Inferior parietal cortex (tissue), 1 donor: ENCODE data around the gene IGSF21.
A peak's percentile ranks its signal among the peaks of the same experiment; 100 is the strongest.

ENCODE experiments used
- DNase-seq: peaks from one replicate; pipeline ENCODE4 v3.0.0-alpha.2; 2016; ENCODE audit errors: extremely low spot score

IGSF21 gene

DNA sequence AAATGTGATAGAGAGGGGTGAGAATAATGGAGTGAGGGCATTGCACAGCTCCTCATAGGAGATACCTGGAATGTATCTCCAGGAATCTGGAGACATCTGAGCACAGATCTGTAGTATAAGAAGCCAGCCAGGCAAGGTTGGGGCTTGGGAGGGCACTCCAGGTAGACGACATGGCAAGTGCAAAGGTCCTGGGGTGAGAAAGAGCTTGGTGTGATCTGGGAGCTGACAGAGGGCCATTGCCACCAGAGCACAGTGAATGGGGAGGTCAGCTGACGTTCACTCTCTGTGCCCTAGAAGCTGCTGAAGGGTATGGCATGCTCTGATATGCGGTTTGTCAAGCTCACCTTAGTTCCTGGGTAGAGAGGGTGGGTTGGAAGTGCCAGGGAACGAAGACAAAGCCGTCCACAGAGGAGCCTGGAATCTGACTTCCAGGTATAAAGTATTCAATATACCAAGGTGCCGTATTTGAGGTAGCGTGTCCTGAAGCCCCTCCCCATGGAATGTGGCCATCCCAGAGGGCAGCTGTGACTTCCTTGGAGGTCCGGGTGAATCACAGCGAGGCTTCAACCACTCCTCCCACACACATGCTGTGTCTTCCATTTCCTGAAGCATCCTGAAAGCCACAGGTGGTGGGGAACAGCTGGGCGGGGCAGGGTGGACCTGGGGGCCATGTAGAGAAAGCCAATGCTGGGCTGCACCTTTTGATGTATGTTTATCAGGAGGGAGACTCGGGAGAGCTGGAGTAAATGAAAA lies 190.5 kb downstream of the IGSF21 start:
- no peak for DNase-seq

DNA sequence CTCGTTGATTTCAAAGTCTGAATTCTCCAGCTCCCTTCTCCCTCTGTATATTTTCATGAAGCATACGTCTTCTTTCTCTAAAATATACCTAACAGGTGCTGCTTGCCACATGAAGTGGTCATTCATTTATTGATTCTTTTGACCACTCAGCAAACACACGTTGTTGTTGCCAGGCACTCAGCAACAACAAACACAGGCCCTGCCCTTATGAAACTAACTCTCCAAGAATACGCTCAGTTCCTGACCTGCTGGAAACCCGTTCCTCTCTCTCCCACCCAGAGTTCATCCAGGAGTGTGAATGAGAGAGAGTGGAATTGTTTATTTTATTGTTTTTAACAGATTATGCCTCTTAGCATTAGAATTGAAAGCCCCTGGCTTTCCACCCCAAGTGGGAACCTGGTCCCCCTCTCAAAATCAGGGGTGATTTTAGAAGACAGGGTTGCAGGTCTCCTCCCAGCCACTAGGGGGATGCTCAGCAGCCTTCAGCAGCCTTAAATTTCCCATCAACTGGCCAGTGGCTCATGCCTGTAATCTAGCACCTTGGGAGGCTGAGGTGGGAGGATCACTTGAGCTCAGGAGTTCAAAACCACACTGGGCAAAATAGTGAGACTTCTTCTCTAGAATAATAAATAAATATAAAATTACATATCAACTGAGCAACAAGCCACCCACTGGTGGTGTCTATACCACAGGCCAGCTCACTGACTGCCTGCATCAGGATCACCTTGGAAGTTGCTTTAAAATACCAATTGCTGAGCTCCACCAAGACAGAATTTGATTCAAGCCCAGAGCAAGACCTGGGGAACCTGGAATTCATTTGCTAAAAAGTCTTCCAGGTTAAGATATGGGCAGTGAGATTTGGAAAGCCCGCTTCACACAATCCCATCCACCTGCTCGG lies 192.1 kb downstream of the IGSF21 start:
- DNase-seq, result no peak

DNA sequence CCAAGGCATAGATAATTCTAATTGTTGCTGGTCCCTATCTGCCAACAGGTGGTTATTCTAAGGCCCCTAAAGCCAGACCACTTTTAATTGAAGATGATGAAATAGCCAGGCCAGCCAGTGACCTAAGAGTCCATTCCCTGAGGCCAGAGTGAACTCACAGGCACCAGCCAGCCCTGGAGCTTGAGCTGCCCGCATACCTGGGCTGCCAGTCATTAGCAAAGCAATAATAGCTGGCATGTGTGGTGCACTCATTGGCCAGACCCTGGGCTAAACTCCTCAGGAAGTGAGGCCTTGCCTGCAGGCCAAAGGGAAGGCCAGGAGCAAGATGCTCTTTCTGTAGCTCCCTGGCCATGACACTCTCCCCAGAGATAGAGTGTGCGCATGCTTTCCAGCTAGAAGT lies 192.8 kb downstream of the IGSF21 start:
- DNase-seq, result no peak

DNA sequence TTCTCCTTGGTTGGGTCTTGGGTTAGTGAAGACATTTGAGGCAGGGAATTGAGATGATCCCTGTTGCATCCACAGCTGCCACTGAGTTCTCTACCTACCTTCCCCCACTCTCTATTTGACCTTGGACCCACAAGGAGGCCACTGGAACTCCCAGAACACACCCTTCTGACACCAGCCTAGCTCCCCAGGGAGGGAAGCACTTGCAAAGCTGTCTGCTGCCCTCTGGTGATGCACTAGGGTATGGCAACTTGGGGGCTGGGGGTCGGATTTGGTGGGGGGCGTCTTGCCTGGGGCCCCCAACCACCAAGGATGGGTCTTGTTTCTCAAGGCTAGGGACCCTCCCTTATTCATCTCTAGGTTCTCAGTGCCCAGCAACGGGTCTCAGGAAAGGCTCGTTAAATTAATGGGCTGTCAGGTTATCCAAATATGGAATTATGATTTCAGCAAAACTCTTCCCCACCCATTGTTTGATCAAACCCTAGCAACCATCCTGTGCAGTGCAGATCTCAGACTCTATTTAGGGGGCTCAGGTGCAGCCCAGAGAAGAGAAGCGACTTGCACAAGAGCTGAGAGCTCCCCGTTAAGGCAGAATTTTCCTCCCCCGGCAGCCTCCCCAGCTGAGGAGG lies 195.3 kb downstream of the IGSF21 start:
- DNase-seq, result no peak

DNA sequence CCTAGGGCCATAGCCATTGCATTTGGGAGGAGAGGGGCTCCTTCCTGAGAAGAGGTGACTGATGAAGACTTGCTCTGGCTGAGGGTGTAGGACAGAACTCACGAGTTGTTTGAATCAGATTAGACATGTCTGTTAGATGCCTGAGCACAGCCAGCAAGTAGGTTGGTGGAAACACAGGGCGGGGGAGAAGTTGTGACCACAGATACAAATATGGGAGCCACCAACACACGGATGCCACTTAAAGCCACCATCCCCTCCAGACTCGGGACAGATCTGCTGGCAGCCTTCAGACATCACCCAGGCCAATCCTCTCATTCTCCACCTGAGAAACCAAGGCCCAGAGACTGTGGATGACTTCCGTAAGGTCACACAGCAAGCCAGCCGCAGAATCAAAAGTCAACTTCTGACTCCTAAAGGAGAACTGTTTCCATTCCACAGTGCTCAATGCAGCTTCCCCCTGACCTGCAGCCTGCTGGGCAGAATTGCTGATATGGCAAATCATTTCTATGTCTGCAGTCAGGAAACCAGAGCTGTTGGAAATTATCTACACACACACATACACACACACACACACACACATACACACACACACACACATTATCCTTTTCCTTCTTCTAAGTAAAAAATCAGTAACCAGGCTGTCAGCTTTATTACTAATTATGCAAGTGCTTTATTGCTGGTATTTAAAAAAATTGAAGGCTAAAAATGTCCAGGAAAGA lies 196.7 kb downstream of the IGSF21 start:
- DNase-seq, result no peak

DNA sequence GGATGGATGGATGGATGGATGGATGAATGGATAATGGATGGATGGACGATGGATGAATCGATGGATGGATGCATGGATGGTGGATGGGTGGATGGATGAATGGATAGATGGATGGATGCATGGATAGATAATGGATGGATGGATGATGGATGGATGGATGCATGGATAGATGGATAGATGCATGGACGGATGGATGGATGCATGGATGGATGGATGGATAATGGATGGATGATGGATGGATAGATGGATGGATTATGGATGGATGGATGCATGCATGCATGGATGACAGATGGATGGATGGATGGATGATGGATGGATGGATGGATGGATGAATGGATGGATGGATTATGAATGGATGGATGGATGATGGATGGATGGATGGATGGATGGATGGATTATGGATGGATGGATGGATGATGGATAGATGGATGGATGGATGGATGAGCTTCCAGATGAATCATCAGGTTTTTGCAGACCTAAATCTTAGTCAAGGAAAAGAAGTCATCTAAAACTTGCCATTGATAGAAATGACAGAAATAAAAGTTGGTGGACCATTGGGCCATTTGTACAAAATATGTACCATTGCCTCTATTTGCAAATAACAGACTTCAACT lies 197.7 kb downstream of the IGSF21 start:
- DNase-seq, result no peak

DNA sequence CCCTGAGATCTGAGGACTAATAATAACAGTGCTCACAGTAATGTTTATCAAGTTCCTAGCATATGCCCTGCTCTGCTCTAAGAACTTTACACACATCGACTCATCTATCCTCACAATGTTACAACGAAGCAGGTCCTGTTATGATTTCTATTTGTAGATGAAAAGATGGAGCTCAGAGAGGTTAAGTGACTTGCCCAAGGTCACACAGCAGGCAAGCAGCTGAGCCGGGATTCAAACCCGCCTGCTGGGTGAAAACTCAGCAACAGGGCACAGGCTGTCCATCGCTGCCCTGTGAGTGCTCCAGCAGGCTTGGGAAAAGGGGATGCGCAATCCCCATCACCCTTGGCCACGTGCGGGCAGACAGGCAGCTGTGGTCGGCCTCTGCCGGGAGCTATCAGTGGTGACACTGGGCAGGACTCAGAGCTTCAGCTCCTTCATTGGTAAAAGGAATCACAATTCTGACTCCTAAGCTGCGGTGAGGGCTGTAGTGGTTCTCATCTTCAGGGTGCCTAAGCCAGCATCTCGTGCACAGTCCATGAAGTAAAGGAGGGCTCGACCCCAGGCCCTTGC lies 199.8 kb downstream of the IGSF21 start:
- no peak for DNase-seq

DNA sequence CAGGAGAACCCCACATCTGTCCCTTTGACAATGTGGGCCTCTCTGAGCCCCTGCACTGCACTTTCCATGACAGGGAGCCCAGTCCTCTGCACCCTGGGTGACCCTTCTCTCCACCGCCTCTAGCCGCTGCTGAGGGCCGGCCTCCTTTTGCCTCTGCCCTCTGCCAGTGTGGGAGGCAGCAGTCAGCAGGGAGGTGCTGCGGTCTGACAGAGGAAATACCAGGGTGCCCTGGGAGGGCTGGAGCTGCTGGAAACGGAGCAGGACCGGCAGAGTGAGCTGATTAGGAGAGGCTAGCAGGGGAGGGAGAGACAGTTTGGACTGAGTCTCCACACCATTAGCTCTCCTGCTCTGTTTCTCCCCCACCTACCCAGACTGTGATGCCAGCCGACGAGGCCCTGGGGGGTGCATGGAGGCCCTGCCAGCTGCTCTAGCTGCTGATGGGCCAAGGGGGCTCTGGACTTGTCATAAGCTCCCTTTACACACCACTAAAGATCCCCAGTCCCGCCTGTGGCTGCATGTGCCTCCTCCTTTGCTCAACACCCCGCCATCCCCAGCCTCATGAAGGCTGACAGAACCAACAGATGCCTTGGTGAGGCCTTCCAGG lies 202.1 kb downstream of the IGSF21 start:
- no peak for DNase-seq

DNA sequence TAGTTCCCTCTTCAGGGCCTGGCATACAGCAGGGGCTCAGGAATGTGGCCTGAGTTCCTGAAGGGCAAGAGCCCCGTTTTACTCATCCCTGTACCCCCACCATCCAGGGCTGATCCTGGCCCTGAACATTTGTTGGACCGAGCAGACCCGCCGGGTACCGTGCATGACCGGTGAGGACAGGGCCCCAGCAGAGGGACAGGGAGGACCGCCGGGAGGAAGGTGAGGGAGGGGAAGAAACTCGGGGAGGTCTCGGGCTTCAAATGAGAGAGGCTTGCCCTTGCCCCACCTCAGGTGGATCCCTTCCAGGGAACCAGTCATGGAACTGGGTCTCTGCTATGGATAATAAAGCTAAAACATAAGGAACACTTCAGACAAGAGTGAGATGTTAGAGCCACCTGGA lies 205.4 kb downstream of the IGSF21 start:
- DNase-seq, result no peak

DNA sequence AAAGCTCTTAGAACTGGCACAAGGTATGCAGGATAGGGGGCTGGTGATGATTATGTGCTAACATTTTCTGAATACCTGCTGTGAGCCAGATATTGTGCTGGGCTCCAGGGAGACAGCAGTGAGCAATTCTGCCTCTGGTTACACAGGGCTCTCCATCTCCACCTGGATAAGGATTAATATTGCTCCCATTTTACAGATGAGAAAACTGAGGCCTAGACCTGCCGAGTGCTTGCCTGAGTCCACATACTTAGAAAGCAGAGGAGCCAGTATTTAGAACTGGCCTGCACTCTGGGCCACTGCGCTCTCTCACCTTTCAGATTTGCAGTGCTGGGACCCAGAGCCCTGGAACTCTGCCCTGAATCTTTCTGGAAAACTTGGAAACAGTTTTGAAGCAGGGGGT lies 205.9 kb downstream of the IGSF21 start:
- DNase-seq, result no peak

DNA sequence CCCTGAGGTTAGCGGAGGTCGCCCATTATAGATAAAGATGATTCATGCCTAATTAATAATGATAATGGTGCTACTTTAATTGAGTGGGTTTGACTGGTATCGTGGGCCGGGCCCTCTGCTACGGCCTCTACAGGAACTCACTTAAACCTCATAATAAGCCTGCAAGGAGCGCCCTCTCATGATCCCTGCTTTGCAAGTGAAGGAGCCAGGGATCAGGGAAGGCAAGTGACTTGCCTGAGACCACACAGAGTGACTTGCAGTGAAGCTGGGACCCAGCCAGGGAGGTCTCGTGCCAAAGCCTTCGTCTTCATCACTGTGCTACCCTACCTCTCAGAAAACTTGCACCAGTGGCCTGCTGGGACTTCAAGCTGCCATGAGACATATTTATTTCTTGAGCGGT lies 206.8 kb downstream of the IGSF21 start:
- DNase-seq, result no peak

DNA sequence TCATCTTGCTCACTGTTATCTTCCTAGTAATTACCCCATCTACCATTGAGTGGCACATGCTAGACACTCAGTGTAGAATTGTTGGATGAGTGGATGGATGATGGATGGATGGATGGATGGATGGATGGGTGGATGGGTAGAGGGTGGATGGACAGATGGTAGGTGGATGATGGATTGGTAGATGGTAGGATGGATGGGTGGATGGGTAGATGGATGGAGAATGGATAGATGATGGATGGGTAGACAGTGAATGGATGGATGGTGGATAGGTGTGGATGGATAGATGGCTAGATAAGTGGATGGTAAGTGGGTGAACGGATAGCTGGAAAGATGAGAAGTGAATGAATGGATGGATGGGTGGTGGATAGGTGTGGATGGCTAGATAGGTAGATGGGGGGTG lies 207.9 kb downstream of the IGSF21 start:
- DNase-seq, result no peak

DNA sequence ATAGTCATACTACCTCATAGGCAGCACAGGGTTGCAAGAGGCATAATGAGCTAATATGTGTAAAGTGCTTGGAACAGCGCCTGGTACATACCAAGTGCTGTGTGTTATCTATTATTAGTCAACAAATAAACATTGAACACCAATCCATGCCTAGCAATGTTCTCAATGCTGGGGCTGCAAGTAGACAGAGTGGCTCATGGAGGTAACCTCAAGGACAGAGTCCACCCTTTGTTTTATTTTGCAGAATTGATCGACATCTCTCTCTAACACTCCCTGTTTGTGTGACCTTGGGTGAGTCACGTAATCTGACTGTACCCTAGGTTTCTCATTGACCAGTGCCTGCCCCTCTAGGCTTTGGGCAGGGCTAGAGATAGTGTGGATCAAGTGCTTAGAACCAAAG lies 209.2 kb downstream of the IGSF21 start:
- DNase-seq, result no peak

DNA sequence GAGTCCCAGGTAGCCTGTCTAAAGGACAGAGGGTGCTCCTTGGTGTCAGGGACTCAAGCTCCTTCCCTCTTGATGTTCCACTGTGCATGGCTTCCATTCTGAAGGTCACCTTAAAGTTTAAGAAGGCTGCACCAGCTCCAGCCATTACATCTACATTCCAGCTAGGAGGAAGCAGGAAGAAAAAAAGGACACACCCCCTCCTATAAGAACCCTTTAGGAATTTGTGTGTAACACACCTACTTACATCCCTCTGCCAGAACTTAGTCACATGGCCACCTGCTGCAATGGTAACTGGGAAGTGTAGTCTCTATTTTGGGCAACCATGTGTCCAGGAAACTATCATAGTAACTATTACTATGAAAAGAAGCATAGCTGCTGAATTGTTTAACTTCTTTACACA lies 211.5 kb downstream of the IGSF21 start:
- no peak for DNase-seq

DNA sequence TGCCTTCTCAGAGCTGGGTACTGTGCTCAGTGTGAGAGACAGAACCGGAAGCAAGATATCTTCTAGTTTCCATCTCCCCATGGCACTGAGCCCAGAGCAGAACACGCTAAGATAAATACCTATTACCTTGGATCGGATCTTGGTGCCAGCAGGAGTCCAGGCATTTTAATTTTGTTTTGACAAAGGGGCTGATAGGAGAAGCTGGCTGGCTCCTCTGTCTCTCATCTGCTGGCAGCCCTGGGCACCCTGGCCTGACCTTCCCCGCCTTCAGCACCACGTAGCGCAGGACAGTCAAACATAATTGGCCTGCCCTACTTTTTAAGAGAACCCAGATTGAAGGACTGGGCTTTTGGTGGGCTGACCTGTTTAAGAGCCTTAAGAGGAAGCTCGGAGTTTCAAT lies 212.5 kb downstream of the IGSF21 start:
- DNase-seq, result no peak

DNA sequence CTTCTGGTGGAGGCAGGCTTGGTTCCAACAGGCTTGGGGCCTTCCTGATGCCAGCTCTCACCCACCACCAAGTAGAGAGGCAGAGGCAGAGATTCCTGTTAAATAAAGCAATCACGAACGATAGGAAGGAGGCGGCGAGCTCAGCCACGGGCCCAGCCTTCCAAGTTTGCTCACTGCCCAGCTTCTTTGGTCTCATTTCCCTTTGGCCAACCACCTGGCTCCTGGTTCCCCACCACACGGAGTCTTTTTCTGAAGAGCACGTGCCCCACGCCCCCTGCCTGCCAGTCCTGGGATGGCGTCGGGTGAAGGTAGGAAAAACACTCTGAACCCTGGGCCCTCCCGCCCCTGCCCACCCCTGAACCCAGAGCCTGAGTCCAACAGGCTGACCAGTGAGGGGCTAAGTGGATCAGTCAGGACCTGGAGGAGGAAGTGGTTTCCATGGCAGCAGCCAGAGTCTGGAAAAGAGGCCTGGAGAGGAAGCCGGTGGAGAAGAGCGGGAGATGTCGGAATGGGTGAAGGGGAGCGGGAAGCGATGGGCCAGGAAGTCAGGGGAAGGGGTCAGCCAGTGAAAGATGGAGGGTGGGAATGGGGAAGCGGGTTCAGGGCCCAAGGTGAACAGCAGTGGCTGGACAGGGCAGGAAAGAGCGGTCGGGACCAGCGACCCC lies 214.9 kb downstream of the IGSF21 start:
- no peak for DNase-seq

DNA sequence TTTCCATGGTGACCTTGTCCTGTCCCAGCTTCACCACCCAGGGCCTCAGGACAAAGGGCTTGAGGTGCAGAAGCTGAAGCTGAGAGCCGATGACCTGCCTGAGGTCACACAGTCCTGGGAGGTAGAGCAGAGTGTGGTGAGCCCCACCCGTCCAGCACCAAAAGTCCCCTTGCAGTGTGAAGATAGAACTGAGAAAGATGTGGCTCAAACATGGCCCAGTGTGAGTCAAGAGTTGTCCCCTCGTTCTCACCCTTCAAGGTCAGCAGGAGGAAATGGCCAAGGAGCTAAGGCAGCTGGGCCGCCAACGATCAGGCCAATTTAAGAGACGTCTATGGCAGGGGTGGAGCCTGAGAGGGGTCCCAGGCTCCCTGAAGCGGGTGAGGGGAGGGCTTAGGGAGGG lies 215.7 kb downstream of the IGSF21 start:
- DNase-seq, result no peak

DNA sequence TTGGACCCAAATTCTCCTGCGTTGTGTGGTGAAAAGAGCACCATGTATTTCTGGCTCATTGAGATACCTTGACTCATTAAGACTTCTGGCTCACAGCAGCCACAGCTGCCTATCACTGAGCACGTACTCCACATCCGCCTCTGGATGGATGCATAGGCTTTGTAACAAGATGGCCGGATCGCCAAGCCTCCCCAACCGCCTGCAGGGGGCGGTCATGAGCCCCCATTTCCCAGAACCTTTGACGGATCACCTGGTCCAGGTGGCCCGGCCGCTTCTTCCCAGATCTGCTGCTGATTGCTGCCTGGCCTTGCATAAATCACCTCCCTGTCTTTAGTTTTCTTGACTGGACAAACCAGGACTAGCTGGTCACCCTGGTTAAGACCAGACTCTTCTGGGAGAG lies 216.6 kb downstream of the IGSF21 start:
- DNase-seq, result no peak

DNA sequence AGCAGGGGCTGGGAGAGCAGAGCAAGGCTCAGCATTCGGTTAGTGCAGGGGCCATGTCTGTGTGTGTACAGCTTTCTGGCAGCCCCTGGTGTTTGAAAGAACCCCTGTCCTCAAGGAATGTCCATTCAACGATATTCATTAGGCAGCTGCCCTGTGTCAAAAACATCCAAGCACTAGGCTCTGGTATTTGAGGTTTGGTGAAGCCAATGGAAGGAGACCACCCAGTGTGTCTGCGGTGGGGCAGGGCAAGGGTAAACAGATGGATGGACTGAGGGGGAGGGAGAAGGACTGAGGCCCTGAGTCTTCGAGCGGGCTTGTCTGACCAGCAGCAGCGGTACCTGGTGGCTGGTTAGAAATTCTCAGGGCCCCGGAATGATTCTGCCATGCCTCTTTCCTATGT lies 217.5 kb downstream of the IGSF21 start:
- DNase-seq, result no peak

DNA sequence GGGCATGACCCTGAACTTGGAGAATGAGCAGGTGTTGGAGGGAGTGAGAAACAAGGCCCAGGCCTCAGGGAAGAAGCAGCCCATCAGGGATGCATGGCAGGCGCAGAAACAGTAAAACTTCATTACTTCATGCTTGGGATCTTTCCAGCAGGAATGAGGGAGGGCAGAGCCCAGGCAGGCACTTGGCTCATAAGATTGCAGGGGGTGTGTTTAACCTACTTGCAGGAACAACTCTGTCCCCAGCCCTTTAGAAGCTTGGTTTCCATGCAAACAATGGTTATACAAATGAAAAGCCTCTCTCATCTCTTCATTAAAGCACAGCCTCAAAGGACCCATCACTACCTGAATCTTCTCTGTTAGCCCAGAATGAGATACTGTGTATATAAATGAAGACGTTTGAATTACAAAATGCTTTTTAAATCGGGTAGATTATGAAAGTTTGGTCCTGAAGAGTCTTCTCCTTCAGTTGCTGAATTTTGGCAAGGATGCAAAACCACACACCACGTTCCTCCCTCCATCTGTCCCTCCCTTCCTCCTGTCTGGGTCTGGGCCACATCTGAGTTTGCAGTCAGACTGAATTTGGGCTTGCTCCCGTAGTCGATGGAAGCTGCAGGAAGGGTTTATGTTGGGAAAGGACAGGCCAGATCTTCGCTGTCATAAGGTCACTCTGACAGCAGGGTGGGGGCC lies 218.8 kb downstream of the IGSF21 start:
- DNase-seq, result peak; percentile 49
